OCI-LY3 (cell line): ENCODE data around the gene MACROD2.

Experiments
- H2AFZ ChIP-seq: fragments of 200-600, 300-600 bp; shearing (Covaris generic); 2 replicates; pipeline ENCODE4 v1.6.0; 2014; ENCODE audit warnings: antibody characterized with exemption, low read depth, low read length
- H3K27ac ChIP-seq: fragments of 200-600, 300-600 bp; sonication (generic); 2 replicates; pipeline ENCODE4 v1.5.1; 2014; ENCODE audit warnings: mild to moderate bottlenecking, low read length, moderate library complexity, mixed read lengths
- H3K27me3 ChIP-seq: fragments of 200-600, 300-600 bp; sonication (generic); 2 replicates; pipeline ENCODE4 v1.6.1; 2014; ENCODE audit warnings: low read depth, low read length, mixed read lengths
- H3K36me3 ChIP-seq: fragments of 200-600, 300-600 bp; sonication (generic); replicated peaks from 2 replicates; pipeline ENCODE3; 2014; ENCODE audit warnings: low read depth, low read length, mixed read lengths
- H3K4me1 ChIP-seq: fragments of 300-600, 200-600 bp; sonication (generic); 2 replicates; pipeline ENCODE4 v1.6.1; 2014; ENCODE audit warnings: low read length, mixed read lengths
- H3K4me2 ChIP-seq: fragments of 200-600, 300-600 bp; sonication (generic); 2 replicates; pipeline ENCODE4 v1.6.1; 2014; ENCODE audit warnings: low read length, mixed read lengths
- H3K4me3 ChIP-seq: fragments of 300-600, 200-600 bp; sonication (generic); 2 replicates; pipeline ENCODE4 v1.5.1; 2014; ENCODE audit warnings: antibody characterized with exemption, mild to moderate bottlenecking, low read length, moderate library complexity
- H3K79me2 ChIP-seq: fragments of 300-600, 200-600 bp; shearing (Covaris generic); 2 replicates; pipeline ENCODE4 v1.6.1; 2014; ENCODE audit warnings: mild to moderate bottlenecking, low read length, mixed read lengths
- H3K9ac ChIP-seq: fragments of 300-600, 200-600 bp; shearing (Covaris generic); 2 replicates; pipeline ENCODE4 v1.6.0; 2014; ENCODE audit warnings: mild to moderate bottlenecking, low read length, moderate library complexity
- H3K9me3 ChIP-seq: fragments of 200-600, 300-600 bp; shearing (Covaris generic); 2 replicates; pipeline ENCODE4 v1.6.1; 2014; ENCODE audit warnings: low read length, mixed read lengths; ENCODE audit not compliant: insufficient read depth
- H4K20me1 ChIP-seq: fragments of 200-600, 300-600 bp; sonication (generic); 2 replicates; pipeline ENCODE4 v1.6.1; 2016; ENCODE audit warnings: low read length, mixed read lengths; ENCODE audit not compliant: insufficient read depth
- EZH2phosphoT487 ChIP-seq: fragments of 200-600 bp; shearing (Covaris generic); IDR thresholded peaks from 2 replicates; pipeline ENCODE4 v1.6.1; 2018; ENCODE audit warnings: antibody characterized with exemption, mixed run types, low read depth
- TF ChIP-seq, protein P1 (sequence below): fragments of 200-600, 300-600 bp; sonication (generic); IDR thresholded peaks from 2 replicates; pipeline ENCODE4 v1.5.1; 2014; ENCODE audit warnings: antibody characterized with exemption, low read length, low read depth

Gene MACROD2

DNA sequence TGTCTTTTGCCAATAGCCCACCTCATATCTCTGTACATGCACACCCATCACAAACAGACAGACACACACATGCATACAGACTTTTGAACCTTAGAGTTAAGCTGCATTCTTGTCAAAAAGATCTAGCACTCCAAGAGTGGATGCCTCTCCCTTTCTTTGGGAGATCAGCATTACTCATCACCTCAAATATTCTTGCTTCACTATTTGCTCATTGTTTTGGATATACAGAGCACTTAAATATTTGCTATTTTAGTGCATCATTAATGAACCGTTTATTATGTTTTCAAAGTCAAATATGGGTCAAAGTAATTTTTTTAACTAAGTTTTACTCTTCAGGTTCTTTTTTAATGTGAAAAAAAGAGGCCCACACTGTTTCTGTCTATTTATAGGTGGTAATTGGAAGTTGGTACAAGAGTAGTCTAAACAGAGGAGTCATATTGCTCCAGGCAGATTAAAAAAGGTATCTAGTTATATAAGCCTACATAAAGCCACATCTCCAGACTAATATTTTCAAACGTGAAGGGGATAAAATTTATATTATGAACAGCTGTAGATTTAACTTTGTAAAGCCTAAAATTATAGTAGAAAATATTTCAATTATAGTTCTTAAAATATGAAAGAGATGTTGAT lies 239.5 kb downstream of the MACROD2 start:
- Histone ChIP-seq H2AFZ (no peak overlapping the region), H3K4me1 (peaks cover 14% of the 10 kb centered on the region), H3K4me3 (no peak overlapping the region), H3K27ac (no peak overlapping the region), H3K27me3 (no peaks in the 10 kb centered on the region), H4K20me1 (no peaks in the 10 kb centered on the region), H3K9ac (no peak overlapping the region), H3K9me3 (0 out of 2 replicates have a peak, but pooled peaks cover 3% of the 10 kb centered on the region), H3K79me2 (no peaks in the 10 kb centered on the region), H3K36me3 (peaks cover 3% of the 10 kb centered on the region), H3K4me2 (no peak overlapping the region)
- TF ChIP-seq, protein P1, sequence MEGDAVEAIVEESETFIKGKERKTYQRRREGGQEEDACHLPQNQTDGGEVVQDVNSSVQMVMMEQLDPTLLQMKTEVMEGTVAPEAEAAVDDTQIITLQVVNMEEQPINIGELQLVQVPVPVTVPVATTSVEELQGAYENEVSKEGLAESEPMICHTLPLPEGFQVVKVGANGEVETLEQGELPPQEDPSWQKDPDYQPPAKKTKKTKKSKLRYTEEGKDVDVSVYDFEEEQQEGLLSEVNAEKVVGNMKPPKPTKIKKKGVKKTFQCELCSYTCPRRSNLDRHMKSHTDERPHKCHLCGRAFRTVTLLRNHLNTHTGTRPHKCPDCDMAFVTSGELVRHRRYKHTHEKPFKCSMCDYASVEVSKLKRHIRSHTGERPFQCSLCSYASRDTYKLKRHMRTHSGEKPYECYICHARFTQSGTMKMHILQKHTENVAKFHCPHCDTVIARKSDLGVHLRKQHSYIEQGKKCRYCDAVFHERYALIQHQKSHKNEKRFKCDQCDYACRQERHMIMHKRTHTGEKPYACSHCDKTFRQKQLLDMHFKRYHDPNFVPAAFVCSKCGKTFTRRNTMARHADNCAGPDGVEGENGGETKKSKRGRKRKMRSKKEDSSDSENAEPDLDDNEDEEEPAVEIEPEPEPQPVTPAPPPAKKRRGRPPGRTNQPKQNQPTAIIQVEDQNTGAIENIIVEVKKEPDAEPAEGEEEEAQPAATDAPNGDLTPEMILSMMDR = no peak
- TF ChIP-seq EZH2phosphoT487 = no peak

DNA sequence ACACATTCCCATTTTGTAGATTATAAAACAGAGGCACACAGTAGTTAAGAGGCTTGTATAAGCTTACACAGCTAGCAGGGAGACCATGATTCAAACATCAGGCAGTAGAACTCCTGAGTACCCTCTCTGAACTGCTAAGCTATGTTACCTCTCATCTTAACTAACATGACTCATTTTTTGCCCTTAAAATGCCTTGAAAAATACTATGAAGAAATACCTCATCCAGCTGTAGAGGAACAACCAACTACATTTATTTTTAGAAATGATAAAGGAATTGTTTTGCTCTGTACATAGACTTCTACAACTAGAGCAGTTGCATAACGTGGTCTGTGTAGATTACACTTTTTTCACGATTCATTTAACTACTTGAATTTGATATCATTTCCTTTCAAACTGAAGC lies 240.0 kb downstream of the MACROD2 start:
- Histone ChIP-seq H4K20me1 (no peaks in the 10 kb centered on the region), H3K27me3 (no peaks in the 10 kb centered on the region), H3K4me2 (no peak overlapping the region), H2AFZ (no peak overlapping the region), H3K9me3 (0 out of 2 replicates have a peak, but pooled peaks cover 3% of the 10 kb centered on the region), H3K9ac (no peak overlapping the region), H3K36me3 (peaks cover 3% of the 10 kb centered on the region), H3K27ac (no peak overlapping the region), H3K79me2 (no peaks in the 10 kb centered on the region), H3K4me1 (peaks cover 14% of the 10 kb centered on the region), H3K4me3 (no peak overlapping the region)
- TF ChIP-seq, protein P1 = no peak
- TF ChIP-seq EZH2phosphoT487 = no peak

- Histone ChIP-seq H3K4me2 (no peak overlapping the region), H2AFZ (no peak overlapping the region), H3K79me2 (no peaks in the 10 kb centered on the region), H3K9ac (no peak overlapping the region), H3K9me3 (no peaks in the 10 kb centered on the region), H3K4me3 (no peak overlapping the region), H3K4me1 (no peaks in the 10 kb centered on the region), H3K27ac (no peak overlapping the region), H4K20me1 (no peaks in the 10 kb centered on the region), H3K36me3 (no peaks in the 10 kb centered on the region), H3K27me3 (no peaks in the 10 kb centered on the region; the same call in 1 of the 2 replicates)
- no peak for TF ChIP-seq EZH2phosphoT487
- TF ChIP-seq, protein P1 = no peak
These were observed 250.2 kb downstream of the MACROD2 start for GRCh38 chr20:14245368-14245970.

DNA sequence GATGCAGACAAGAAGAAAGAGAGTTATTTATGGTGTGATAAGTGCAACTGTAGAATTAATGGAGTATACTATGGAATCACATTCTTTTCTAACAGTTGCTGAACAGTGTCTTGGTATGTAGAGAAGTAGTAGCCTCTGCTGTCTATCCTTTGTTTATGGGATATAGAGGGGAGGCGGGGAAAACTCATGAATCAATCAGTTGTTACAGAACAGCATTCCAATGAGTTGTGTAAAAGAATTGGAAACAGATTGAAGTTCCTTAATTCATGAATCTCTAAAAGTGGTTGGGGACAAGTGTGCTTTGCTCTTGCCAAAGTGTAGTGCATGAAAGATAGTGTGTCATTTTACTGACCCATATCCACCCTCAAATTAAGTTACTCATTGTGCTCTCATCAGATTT lies 264.4 kb downstream of the MACROD2 start:
- Histone ChIP-seq H4K20me1 (no peaks in the 10 kb centered on the region), H3K9ac (no peak overlapping the region), H3K4me3 (no peak overlapping the region), H3K4me1 (no peaks in the 10 kb centered on the region), H3K27ac (no peak overlapping the region), H3K27me3 (no peaks in the 10 kb centered on the region), H3K36me3 (no peaks in the 10 kb centered on the region), H3K9me3 (no peaks in the 10 kb centered on the region), H2AFZ (no peak overlapping the region), H3K4me2 (no peak overlapping the region), H3K79me2 (no peaks in the 10 kb centered on the region)
- TF ChIP-seq EZH2phosphoT487 = no peak
- TF ChIP-seq, protein P1 = no peak
